H1 (cell line): ENCODE data around the gene SLC22A13. TPM values are rescaled to one million over a fixed set of nuclear protein-coding genes. Genes with fewer than 3 reads are reported as not detected.

Experiments used
- CTCF ChIA-PET: fragments of 300-600 bp; sonication (Branson Sonifier 250); formaldehyde crosslinking; loops from one replicate; lab custom pipeline; 2021; ENCODE audit not compliant: partially characterized antibody; lab: Charles Lee
- POLR2A ChIA-PET: fragments of 300-600 bp; sonication (Branson Sonifier 250); formaldehyde crosslinking; loops from one replicate; lab custom pipeline; 2021; ENCODE audit warnings: inconsistent platforms; ENCODE audit not compliant: partially characterized antibody; lab: Charles Lee
- DNase-seq, 2 experiments: peaks; one replicate each; pipeline versions ENCODE4 v3.0.0 to v3.0.0-alpha.2; 2010 to 2022; ENCODE audit warnings: low spot score in 2 of 2, low read depth in 1 of 2, mixed read lengths in 1 of 2
- FAIRE-seq: peaks from 2 replicates; lab custom pipeline; 2011; peaks lifted over from hg19 to GRCh38; lab: Jason Lieb, UNC
- H2AFZ ChIP-seq: 2 replicates; pipeline ENCODE4 v1.8.1; 2012; ENCODE audit warnings: low read length, inconsistent platforms
- H2AK5ac ChIP-seq: 2 replicates; pipeline ENCODE4 v1.6.1; 2013; ENCODE audit warnings: low read depth, low read length
- H2BK120ac ChIP-seq: replicated peaks from 2 replicates; pipeline ENCODE3; 2013; ENCODE audit warnings: low read depth, low read length, inconsistent platforms
- H2BK12ac ChIP-seq: 2 replicates; pipeline ENCODE4 v1.6.1; 2013; ENCODE audit warnings: low read depth, low read length
- H2BK15ac ChIP-seq: 2 replicates; pipeline ENCODE4 v1.6.1; 2013; ENCODE audit warnings: low read length
- H2BK20ac ChIP-seq: 2 replicates; pipeline ENCODE4 v1.6.1; 2013; ENCODE audit warnings: low read length
- H2BK5ac ChIP-seq: 2 replicates; pipeline ENCODE4 v1.6.1; 2013; ENCODE audit warnings: low read depth, low read length
- H3K14ac ChIP-seq: 2 replicates; pipeline ENCODE4 v1.6.1; 2013; ENCODE audit warnings: inconsistent platforms; ENCODE audit not compliant: insufficient read length
- H3K18ac ChIP-seq: 2 replicates; pipeline ENCODE4 v1.6.1; 2013; ENCODE audit warnings: low read length; ENCODE audit errors: extremely low read depth
- H3K23ac ChIP-seq: 2 replicates; pipeline ENCODE4 v1.6.1; 2013; ENCODE audit warnings: inconsistent platforms; ENCODE audit not compliant: insufficient read length
- H3K23me2 ChIP-seq: 2 replicates; pipeline ENCODE4 v1.6.1; 2013; ENCODE audit warnings: low read depth, low read length
- H3K27ac ChIP-seq: 2 replicates; pipeline ENCODE4 v1.6.1; 2011; ENCODE audit warnings: low read depth, low read length, inconsistent platforms
- H3K27me3 ChIP-seq, 4 experiments: replicated peaks in 1 of 4; 1 replicate in 1 of 4; 2 replicates in 3 of 4; pipeline versions ENCODE4 v1.6.1 to v1.8.1; 2011 to 2013; ENCODE audit warnings: low read length in 3 of 4, mild to moderate bottlenecking in 3 of 4, inconsistent platforms in 2 of 4, mixed read lengths in 2 of 4, moderate library complexity in 1 of 4; ENCODE audit not compliant: control insufficient read depth in 3 of 4, insufficient read depth in 3 of 4; ENCODE audit errors: extremely low read depth in 1 of 4
- H3K36me3 ChIP-seq, 4 experiments: 2 replicates each; pipeline versions ENCODE4 v1.6.1 to v1.8.1; 2011 to 2013; ENCODE audit warnings: mild to moderate bottlenecking in 4 of 4, low read length in 3 of 4, moderate library complexity in 2 of 4, control low read depth in 1 of 4, inconsistent platforms in 1 of 4; ENCODE audit not compliant: insufficient read depth in 4 of 4, control insufficient read depth in 2 of 4
- H3K4ac ChIP-seq: replicated peaks from 2 replicates; pipeline ENCODE3; 2013; ENCODE audit warnings: low read length, low read depth, mixed read lengths, inconsistent platforms; ENCODE audit not compliant: insufficient read length
- H3K4me1 ChIP-seq, 4 experiments: replicated peaks in 1 of 4; 1 replicate in 1 of 4; 2 replicates in 3 of 4; pipeline versions ENCODE4 v1.6.1 to v1.8.1; 2011 to 2013; ENCODE audit warnings: low read length in 3 of 4, inconsistent platforms in 2 of 4, mixed read lengths in 1 of 4; ENCODE audit not compliant: insufficient read depth in 4 of 4, control insufficient read depth in 3 of 4
- H3K4me2 ChIP-seq, 2 experiments: 2 replicates each; pipeline versions ENCODE4 v1.6.1 to v1.8.1; 2011 to 2013; ENCODE audit warnings: low read depth in 2 of 2, low read length in 2 of 2, control low read depth in 1 of 2, inconsistent platforms in 1 of 2, mild to moderate bottlenecking in 1 of 2; ENCODE audit not compliant: insufficient read depth in 1 of 2
- H3K4me3 ChIP-seq, 4 experiments: fragments of 200-600, 300-600 bp in 1 of 4; sonication (generic), shearing (Covaris generic), sonication (Bioruptor Twin) in 1 of 4; 2 replicates each; pipeline versions ENCODE4 v1.5.1 to v1.8.1; 2011 to 2016; ENCODE audit warnings: low read length in 4 of 4, low read depth in 3 of 4, control low read depth in 2 of 4, inconsistent platforms in 2 of 4, mild to moderate bottlenecking in 2 of 4, mixed read lengths in 1 of 4, moderate library complexity in 1 of 4; ENCODE audit not compliant: insufficient read depth in 2 of 4; ENCODE audit errors: extremely low read depth in 1 of 4
- H3K56ac ChIP-seq: replicated peaks from 2 replicates; pipeline ENCODE3; 2013; ENCODE audit warnings: low read depth, mild to moderate bottlenecking, mixed read lengths, low read length, inconsistent platforms; ENCODE audit not compliant: insufficient read length
- H3K79me1 ChIP-seq: 2 replicates; pipeline ENCODE4 v1.6.1; 2013; ENCODE audit warnings: low read depth, low read length, control low read depth
- H3K79me2 ChIP-seq, 2 experiments: 2 replicates each; pipeline versions ENCODE4 v1.6.1 to v1.8.1; 2012 to 2013; ENCODE audit warnings: low read length in 2 of 2, mild to moderate bottlenecking in 2 of 2, inconsistent platforms in 1 of 2; ENCODE audit not compliant: insufficient read depth in 2 of 2, control insufficient read depth in 1 of 2
- H3K9ac ChIP-seq, 4 experiments: replicated peaks in 1 of 4; 1 replicate in 1 of 4; 2 replicates in 3 of 4; pipeline versions ENCODE4 v1.6.1 to v1.8.1; 2011 to 2013; ENCODE audit warnings: low read depth in 3 of 4, low read length in 3 of 4, control low read depth in 2 of 4, mild to moderate bottlenecking in 2 of 4, moderate library complexity in 2 of 4, inconsistent platforms in 1 of 4; ENCODE audit errors: extremely low read depth in 1 of 4
- H3K9me3 ChIP-seq, 2 experiments: 2 replicates each; pipeline versions ENCODE4 v1.6.1 to v1.8.1; 2012 to 2013; ENCODE audit warnings: mild to moderate bottlenecking in 2 of 2, moderate library complexity in 2 of 2, control low read depth in 1 of 2, inconsistent platforms in 1 of 2, low read depth in 1 of 2, low read length in 1 of 2, mixed read lengths in 1 of 2; ENCODE audit not compliant: insufficient read depth in 2 of 2
- H4K20me1 ChIP-seq, 2 experiments: replicated peaks in 1 of 2; 2 replicates each; pipeline versions ENCODE3 to v1.8.1; 2011 to 2013; ENCODE audit warnings: inconsistent platforms in 2 of 2, low read length in 2 of 2, mild to moderate bottlenecking in 1 of 2; ENCODE audit not compliant: insufficient read depth in 2 of 2, control insufficient read depth in 1 of 2
- H4K5ac ChIP-seq: 2 replicates; pipeline ENCODE4 v1.6.1; 2013; ENCODE audit warnings: low read length, low read depth, mixed read lengths, inconsistent platforms; ENCODE audit not compliant: insufficient read length
- H4K8ac ChIP-seq: 2 replicates; pipeline ENCODE4 v1.8.0; 2013; ENCODE audit warnings: mild to moderate bottlenecking, moderate library complexity, low read length, inconsistent platforms; ENCODE audit not compliant: insufficient read depth; ENCODE audit errors: extremely low read depth
- H4K91ac ChIP-seq: replicated peaks from 2 replicates; pipeline ENCODE3; 2013; ENCODE audit warnings: low read length, mixed read lengths, inconsistent platforms; ENCODE audit not compliant: insufficient read length
- RAD21 ChIP-seq, 2 experiments: IDR thresholded peaks in 1 of 2; conservative IDR thresholded peaks in 1 of 2; 2 replicates each; pipeline ENCODE4 v1.6.1; 2011; ENCODE audit warnings: low read depth in 2 of 2, low read length in 2 of 2, improper control_type of control experiment in 1 of 2, inconsistent platforms in 1 of 2, mild to moderate bottlenecking in 1 of 2, moderate library complexity in 1 of 2
- RFX5 ChIP-seq: IDR thresholded peaks from 2 replicates; pipeline ENCODE4 v1.6.1; 2011; ENCODE audit warnings: low read depth, low read length, improper control_type of control experiment, borderline replicate concordance
- polyA plus RNA-seq, 7 experiments: library from polyadenylated mRNA; depleted of rRNA in 3 of 7; stranded (reverse) in 5 of 7; unstranded in 2 of 7; fragments of >200 nt in 5 of 7; fragments of 200-250 nt in 2 of 7; gene quantifications; 1 replicate in 5 of 7; 2 replicates in 1 of 7; 4 replicates in 1 of 7; pipeline versions ENCODE4 v1.2.1 to v1.2.3, GENCODE V29; 2011 to 2013; ENCODE audit warnings: missing spikeins in 2 of 7, mixed read lengths in 2 of 7
- total RNA-seq: library from RNA; stranded (reverse); fragmentation: NEBNext Ultra II Directional; extraction: Animal tissue kit (Norgen Biotek cat#: 25700); gene quantifications from 2 replicates; pipeline ENCODE4 v1.2.1, GENCODE V29; 2021

Gene SLC22A13
- total and polyA plus RNA-seq, 2 of the 8 experiments (the other 6 are each of a cell fraction or from before 2014, with no cell fraction given), result 0.05 to 0.41 TPM

DNA sequence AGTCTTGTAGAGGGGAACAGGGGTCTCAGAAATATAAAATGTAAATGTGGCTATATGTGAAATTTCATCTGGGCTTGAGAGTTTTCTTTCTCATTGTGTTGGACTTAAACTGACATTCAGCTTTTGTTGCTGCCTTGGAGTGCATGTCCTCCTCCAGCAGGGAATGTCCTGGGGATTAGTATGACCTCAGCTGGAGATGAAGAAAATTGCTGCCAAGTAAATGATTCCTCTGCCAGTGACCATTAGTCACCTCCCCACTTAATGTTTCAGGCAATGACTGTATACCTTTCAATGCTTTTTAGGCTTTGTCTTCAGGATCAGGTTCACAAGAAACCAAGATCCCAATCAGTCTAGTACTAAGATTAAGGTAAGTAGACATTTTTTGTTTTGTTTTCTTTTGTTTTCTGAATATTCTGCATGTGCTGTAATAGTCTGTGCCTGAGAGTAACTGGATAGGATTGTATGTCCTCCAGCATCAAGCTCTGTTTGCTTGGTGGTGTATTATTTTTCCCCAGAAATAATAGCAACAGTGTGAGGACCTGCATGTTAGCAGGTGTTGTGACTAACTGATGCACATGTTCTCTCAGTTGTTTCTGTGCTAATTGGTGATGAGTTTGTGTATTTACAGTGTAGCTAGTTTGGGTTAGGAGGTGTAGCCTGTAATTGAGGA lies 18.1 kb upstream of the SLC22A13 start:
- Histone ChIP-seq H3K23ac (no peak overlapping the region), H3K4me1 (no peaks in the 10 kb centered on the region), H3K9me3 (no peaks in the 10 kb centered on the region), H3K23me2 (no peaks in the 10 kb centered on the region), H2BK12ac (no peak overlapping the region), H3K4ac (no peak overlapping the region), H2BK5ac (no peak overlapping the region), H3K56ac (no peak overlapping the region), H3K79me1 (no peaks in the 10 kb centered on the region; the same call in 1 of the 2 replicates), H4K5ac (no peak overlapping the region), H3K14ac (no peak overlapping the region), H2BK20ac (no peak overlapping the region), H3K27ac (no peak overlapping the region), H2AK5ac (no peak overlapping the region), H2BK120ac (no peak overlapping the region), H3K36me3 (peaks cover 4 to 47% (median 32%) of the 10 kb centered on the region in 4 experiments; a peak in 7 of 8 replicates), H3K27me3 (no peaks in the 10 kb centered on the region), H3K4me3 (no peak overlapping the region), H3K18ac (no peak overlapping the region), H2AFZ (no peak overlapping the region), H2BK15ac (no peak overlapping the region), H3K9ac (no peak overlapping the region), H4K91ac (no peak overlapping the region), H3K79me2 (no peaks in the 10 kb centered on the region), H3K4me2 (no peak overlapping the region), H4K8ac (no peak overlapping the region), H4K20me1 (peaks cover 0 to 4% of the 10 kb centered on the region in 2 experiments)
- DNase-seq (no peak), FAIRE-seq (no peak)
- ChIA-PET POLR2A (no interaction called here), CTCF (interaction anchor here (0.9 to 1.5 kb wide), 4 partner anchors 30 to 129 kb away, joined by 3 to 4 read pairs (median 3); no protein-coding TSS in a partner anchor)
- TF ChIP-seq RFX5, result no peak
- TF ChIP-seq RAD21 (IDR thresholded peaks at IDR 0.05 in 1 of 2, conservative IDR thresholded peaks at IDR 0.05 in 1 of 2; ENCODE audit: low read depth in 2 of 2, low read length in 2 of 2), result 0 out of 4 replicates have a peak, but pooled peaks of 1 of the 2 experiments have one; percentile 4
